Transverse colon (tissue), 4 donors: ENCODE data around the gene GLIS2. TPM values are rescaled to one million over a fixed set of nuclear protein-coding genes. Genes with fewer than 3 reads are reported as not detected.

Experiments
- DNase-seq: peaks from one replicate; pipeline ENCODE4 v3.0.0-alpha.2; 2019
- H3K27ac ChIP-seq, 4 donors: fragments of 200-600 bp; sonication (generic); 2 replicates each; pipeline ENCODE4 v1.5.1; 2016 to 2018; ENCODE audit warnings: inconsistent platforms in 4 of 4
- H3K27me3 ChIP-seq: fragments of 200-600 bp; sonication (generic); 2 replicates; pipeline ENCODE4 v1.5.1; 2017; ENCODE audit warnings: inconsistent platforms
- H3K36me3 ChIP-seq, 4 donors: fragments of 200-600 bp; sonication (generic); 2 replicates each; pipeline ENCODE4 v1.5.1; 2017 to 2019; ENCODE audit warnings: inconsistent platforms in 4 of 4
- H3K4me1 ChIP-seq, 4 donors: fragments of 200-600 bp; sonication (generic); 2 replicates each; pipeline ENCODE4 v1.5.1; 2017 to 2020; ENCODE audit warnings: inconsistent platforms in 4 of 4
- H3K4me3 ChIP-seq, 4 donors: fragments of 200-600 bp; sonication (generic); 1 replicate in 1 of 4; 2 replicates in 3 of 4; pipeline versions ENCODE4 v1.5.1 to v1.6.1; 2017 to 2019; ENCODE audit warnings: inconsistent platforms in 4 of 4
- H3K9me3 ChIP-seq, 2 donors: fragments of 200-600 bp; sonication (generic); 2 replicates each; pipeline ENCODE4 v1.5.1; 2017 to 2019; ENCODE audit warnings: inconsistent platforms in 2 of 2
- CTCF ChIP-seq, 5 experiments: fragments of 200-600 bp in 3 of 5; fragments of 450-650 bp in 2 of 5; sonication (generic) in 3 of 5; IDR thresholded peaks; 1 replicate in 2 of 5; 2 replicates in 3 of 5; pipeline ENCODE4 v1.5.1; 2016 to 2017; ENCODE audit warnings: antibody characterized with exemption in 5 of 5, inconsistent platforms in 3 of 5, mild to moderate bottlenecking in 2 of 5, moderate library complexity in 1 of 5
- EP300 ChIP-seq: sonication (generic); formaldehyde crosslinking; IDR thresholded peaks from one replicate; pipeline ENCODE4 v1.6.1; 2017; ENCODE audit warnings: antibody characterized with exemption, low read depth
- POLR2A ChIP-seq: fragments of 450-650 bp; IDR thresholded peaks from one replicate; pipeline ENCODE4 v1.6.1; 2016; ENCODE audit warnings: antibody characterized with exemption, mild to moderate bottlenecking, moderate library complexity
- POLR2AphosphoS5 ChIP-seq, 3 donors: sonication (generic); formaldehyde crosslinking; IDR thresholded peaks; one replicate each; pipeline ENCODE4 v1.6.1; 2016; ENCODE audit warnings: antibody characterized with exemption in 3 of 3
- WGBS, 2 donors: methylation state at CpG; one replicate each; pipeline ENCODE4 v1.1.5; 2018; ENCODE audit warnings: low coverage in 1 of 2; 5-methylcytosine and 5-hydroxymethylcytosine counted together
- in situ Hi-C, 4 donors: fragments of 200-750 bp; cut with MboI; loops; one replicate each; pipeline versions ENCODE4 v1.15.0 to v1.15.1; 2017; ENCODE audit warnings: low sequenced_read_pairs in 3 of 4, low pct_ligation_motif_present in 1 of 4, low pct_unique_long_range_greater_than_20kb in 1 of 4
- intact Hi-C: fragments of 100-400 bp; cut with DNase I; formaldehyde crosslinking; loops from one replicate; pipeline ENCODE4 v1.15.1; 2023; ENCODE audit warnings: low total_unique reads
- total RNA-seq, 4 donors: library from RNA; depleted of rRNA; stranded (reverse); fragments of >200 nt; gene quantifications; one replicate each; pipeline ENCODE4 v1.1.0, GENCODE V29; 2016

Gene GLIS2
- total RNA-seq, 4 donors from 2014 or later, result 0.68 to 5.0 (median 1.8) TPM

GRCh38 chr16:4334724-4335495, 19.0 kb downstream of the GLIS2 start:
- Histone ChIP-seq H3K27ac (no peak overlapping the region), H3K4me3 (no peak overlapping the region), H3K36me3 (no peaks in the 10 kb centered on the region), H3K4me1 (peaks cover 0 to 10% (median 0%) of the 10 kb centered on the region in 4 donors), H3K27me3 (peaks cover 5% of the 10 kb centered on the region), H3K9me3 (no peaks in the 10 kb centered on the region)
- intact Hi-C loops, result loop anchor here (10.0 kb wide), 1 partner anchor 130 kb away; no protein-coding TSS in a partner anchor
- 82% methylated on average over 32 of the region's 32 CpGs; no CpG with 5 or more reads in 1 of the 2 donors for WGBS, 2 donors
- TF ChIP-seq POLR2A, result no peak
- TF ChIP-seq EP300, result no peak
- no peak for TF ChIP-seq POLR2AphosphoS5 (IDR thresholded peaks at IDR 0.05)
- no peak for TF ChIP-seq CTCF (IDR thresholded peaks at IDR 0.05)
- in situ Hi-C loops, result loop anchor here in 2 of 4 donors (5.0 to 25.0 kb wide), 3 partner anchors 43 to 148 kb away; no protein-coding TSS in a partner anchor
- no peak for DNase-seq

- WGBS, 2 donors, result 87% methylated on average over 27 of the region's 41 CpGs; no CpG with 5 or more reads in 1 of the 2 donors
- Histone ChIP-seq H3K9me3 (no peaks in the 10 kb centered on the region), H3K27ac (no peak overlapping the region), H3K4me1 (peaks cover 0 to 5% (median 0%) of the 10 kb centered on the region in 4 donors), H3K36me3 (no peaks in the 10 kb centered on the region), H3K4me3 (no peak overlapping the region), H3K27me3 (peaks cover 5% of the 10 kb centered on the region)
- intact Hi-C loops, result loop anchor here (10.0 kb wide), 1 partner anchor 132 kb away; no protein-coding TSS in a partner anchor
- TF ChIP-seq POLR2A, result no peak
- no peak for TF ChIP-seq CTCF (IDR thresholded peaks at IDR 0.05)
- no peak for TF ChIP-seq EP300
- TF ChIP-seq POLR2AphosphoS5 (IDR thresholded peaks at IDR 0.05), result no peak
- DNase-seq, result no peak
- in situ Hi-C loops, result loop anchor here in 1 of 4 donors (25.0 kb wide), 1 partner anchor 150 kb away; no protein-coding TSS in a partner anchor
These were observed 21.1 kb downstream of the GLIS2 start for GRCh38 chr16:4336701-4337539.

- intact Hi-C loops, result loop anchor here (10.0 kb wide), 1 partner anchor 133 kb away; no protein-coding TSS in a partner anchor
These were observed 21.7 kb downstream of the GLIS2 start for GRCh38 chr16:4337540-4338088.

More at GRCh38 chr16:4337540-4338088, 21.7 kb downstream of the GLIS2 start:
- Histone ChIP-seq H3K27ac (no peak overlapping the region), H3K9me3 (no peaks in the 10 kb centered on the region), H3K36me3 (no peaks in the 10 kb centered on the region), H3K4me1 (peaks cover 0 to 5% (median 0%) of the 10 kb centered on the region in 4 donors), H3K27me3 (peaks cover 4% of the 10 kb centered on the region), H3K4me3 (no peak overlapping the region)
- DNase-seq, result no peak
- in situ Hi-C loops, result loop anchor here in 1 of 4 donors (25.0 kb wide), 1 partner anchor 150 kb away; no protein-coding TSS in a partner anchor
- no peak for TF ChIP-seq EP300
- TF ChIP-seq POLR2AphosphoS5 (IDR thresholded peaks at IDR 0.05), result no peak
- no peak for TF ChIP-seq POLR2A
- no peak for TF ChIP-seq CTCF (IDR thresholded peaks at IDR 0.05)
- WGBS, 2 donors, result 87% methylated on average over 12 of the region's 12 CpGs; no CpG with 5 or more reads in 1 of the 2 donors
